Astrocyte (in vitro differentiated cells and primary cell): ENCODE data around the gene IFIT1B.

ENCODE experiments used
- EZH2 ChIP-seq: IDR thresholded peaks from 2 replicates; pipeline ENCODE4 v1.6.1; 2012; ENCODE audit warnings: mild to moderate bottlenecking, low read length, inconsistent platforms; ENCODE audit not compliant: insufficient read depth
- TF ChIP-seq, protein P1 (sequence below): IDR thresholded peaks from 2 replicates; pipeline ENCODE4 v1.5.1; 2011; ENCODE audit warnings: low read depth, mild to moderate bottlenecking, inconsistent platforms, low read length, moderate library complexity; ENCODE audit not compliant: insufficient read depth

DNA sequence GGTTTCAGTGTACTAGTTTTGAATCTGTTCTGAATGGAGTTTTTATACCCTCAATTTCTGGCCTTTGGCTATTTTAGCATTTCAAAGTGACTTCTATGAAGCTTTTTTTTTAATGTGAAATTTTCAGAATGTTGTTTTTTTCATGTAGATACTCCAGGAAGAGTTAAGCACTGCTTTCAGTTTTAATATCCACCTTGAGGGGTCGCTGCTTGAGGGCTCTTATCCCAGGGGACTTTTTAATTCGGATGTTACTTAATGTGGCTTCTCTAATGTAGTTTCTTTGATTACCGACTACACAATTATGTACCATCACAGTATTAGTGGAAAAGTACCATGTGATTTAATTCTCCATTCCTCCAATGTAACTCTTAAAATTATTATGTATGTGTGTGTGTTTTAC lies 41.7 kb downstream of the IFIT1B start:
- TF ChIP-seq, protein P1, sequence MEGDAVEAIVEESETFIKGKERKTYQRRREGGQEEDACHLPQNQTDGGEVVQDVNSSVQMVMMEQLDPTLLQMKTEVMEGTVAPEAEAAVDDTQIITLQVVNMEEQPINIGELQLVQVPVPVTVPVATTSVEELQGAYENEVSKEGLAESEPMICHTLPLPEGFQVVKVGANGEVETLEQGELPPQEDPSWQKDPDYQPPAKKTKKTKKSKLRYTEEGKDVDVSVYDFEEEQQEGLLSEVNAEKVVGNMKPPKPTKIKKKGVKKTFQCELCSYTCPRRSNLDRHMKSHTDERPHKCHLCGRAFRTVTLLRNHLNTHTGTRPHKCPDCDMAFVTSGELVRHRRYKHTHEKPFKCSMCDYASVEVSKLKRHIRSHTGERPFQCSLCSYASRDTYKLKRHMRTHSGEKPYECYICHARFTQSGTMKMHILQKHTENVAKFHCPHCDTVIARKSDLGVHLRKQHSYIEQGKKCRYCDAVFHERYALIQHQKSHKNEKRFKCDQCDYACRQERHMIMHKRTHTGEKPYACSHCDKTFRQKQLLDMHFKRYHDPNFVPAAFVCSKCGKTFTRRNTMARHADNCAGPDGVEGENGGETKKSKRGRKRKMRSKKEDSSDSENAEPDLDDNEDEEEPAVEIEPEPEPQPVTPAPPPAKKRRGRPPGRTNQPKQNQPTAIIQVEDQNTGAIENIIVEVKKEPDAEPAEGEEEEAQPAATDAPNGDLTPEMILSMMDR = peak; percentile 52
- TF ChIP-seq EZH2 = no peak
